Trophoblast cell (in vitro differentiated cells and primary cell): ENCODE data around the gene TBK1.

Experiments
- DNase-seq, 2 donors: peaks; one replicate each; pipeline ENCODE4 v3.0.0-alpha.2; 2016
- H2AFZ ChIP-seq: 2 replicates; pipeline ENCODE4 v1.6.1; 2013; ENCODE audit warnings: low read length, moderate library complexity, mild to moderate bottlenecking; ENCODE audit not compliant: insufficient read depth, poor library complexity
- H2AK5ac ChIP-seq: 2 replicates; pipeline ENCODE4 v1.6.1; 2013; ENCODE audit warnings: mild to moderate bottlenecking, low read length
- H2BK120ac ChIP-seq: 2 replicates; pipeline ENCODE4 v1.6.1; 2013; ENCODE audit warnings: low read length, mild to moderate bottlenecking, moderate library complexity; ENCODE audit not compliant: insufficient read depth, poor library complexity
- H2BK12ac ChIP-seq: 2 replicates; pipeline ENCODE4 v1.6.1; 2013; ENCODE audit warnings: mild to moderate bottlenecking, low read length, moderate library complexity
- H2BK5ac ChIP-seq: 2 replicates; pipeline ENCODE4 v1.6.1; 2013; ENCODE audit warnings: low read length, low read depth, moderate library complexity, mild to moderate bottlenecking; ENCODE audit not compliant: poor library complexity
- H3K14ac ChIP-seq: 2 replicates; pipeline ENCODE4 v1.6.1; 2013; ENCODE audit warnings: mild to moderate bottlenecking, low read length
- H3K18ac ChIP-seq: 2 replicates; pipeline ENCODE4 v1.6.1; 2013; ENCODE audit warnings: mild to moderate bottlenecking, low read length
- H3K23ac ChIP-seq: 2 replicates; pipeline ENCODE4 v1.6.1; 2013; ENCODE audit warnings: low read length
- H3K27ac ChIP-seq: 2 replicates; pipeline ENCODE4 v1.5.1; 2013; ENCODE audit warnings: low read depth, mild to moderate bottlenecking, inconsistent platforms, low read length, moderate library complexity
- H3K27me3 ChIP-seq: 2 replicates; pipeline ENCODE4 v1.6.1; 2013; ENCODE audit warnings: inconsistent platforms, mild to moderate bottlenecking, low read length, moderate library complexity; ENCODE audit not compliant: insufficient read depth
- H3K36me3 ChIP-seq, 2 experiments: 1 replicate in 1 of 2; 2 replicates in 1 of 2; pipeline ENCODE4 v1.6.1; 2013; ENCODE audit warnings: low read length in 2 of 2, mild to moderate bottlenecking in 2 of 2, moderate library complexity in 1 of 2; ENCODE audit not compliant: insufficient read depth in 2 of 2, control insufficient read depth in 1 of 2
- H3K4ac ChIP-seq: 2 replicates; pipeline ENCODE4 v1.6.1; 2013; ENCODE audit warnings: low read depth, mild to moderate bottlenecking, low read length, moderate library complexity
- H3K4me1 ChIP-seq, 2 experiments: 1 replicate in 1 of 2; 2 replicates in 1 of 2; pipeline ENCODE4 v1.6.1; 2013; ENCODE audit warnings: low read length in 2 of 2, mild to moderate bottlenecking in 2 of 2, moderate library complexity in 1 of 2; ENCODE audit not compliant: insufficient read depth in 2 of 2, control insufficient read depth in 1 of 2
- H3K4me2 ChIP-seq: 2 replicates; pipeline ENCODE4 v1.6.1; 2013; ENCODE audit warnings: inconsistent platforms, mild to moderate bottlenecking, low read length, moderate library complexity
- H3K4me3 ChIP-seq: 2 replicates; pipeline ENCODE4 v1.5.1; 2013; ENCODE audit warnings: mild to moderate bottlenecking, low read depth, low read length, inconsistent platforms
- H3K79me1 ChIP-seq: one replicate; pipeline ENCODE4 v1.6.1; 2013; ENCODE audit warnings: low read length
- H3K79me2 ChIP-seq: 2 replicates; pipeline ENCODE4 v1.6.1; 2013; ENCODE audit warnings: low read length, mild to moderate bottlenecking; ENCODE audit not compliant: control insufficient read depth, insufficient read depth, poor library complexity
- H3K9ac ChIP-seq: 2 replicates; pipeline ENCODE4 v1.6.1; 2013; ENCODE audit warnings: mild to moderate bottlenecking, low read length
- H3K9me3 ChIP-seq: 2 replicates; pipeline ENCODE4 v1.6.1; 2013; ENCODE audit warnings: low read depth, mild to moderate bottlenecking, control low read depth, inconsistent platforms, low read length; ENCODE audit not compliant: insufficient read depth
- H4K12ac ChIP-seq: 2 replicates; pipeline ENCODE4 v1.6.1; 2013; ENCODE audit warnings: low read depth, mild to moderate bottlenecking, low read length, moderate library complexity
- H4K8ac ChIP-seq: 2 replicates; pipeline ENCODE4 v1.6.1; 2013; ENCODE audit warnings: low read depth, mild to moderate bottlenecking, low read length, moderate library complexity
- H4K91ac ChIP-seq: one replicate; pipeline ENCODE4 v1.6.1; 2013; ENCODE audit warnings: low read depth, mild to moderate bottlenecking, low read length, moderate library complexity
- WGBS: extraction: QIAGEN DNeasy Blood & Tissue Kit; methylation state at CpG from one replicate; pipeline ENCODE4 v1.1.7; 2013; ENCODE audit warnings: missing lambda C conversion rate; ENCODE audit not compliant: insufficient read length, insufficient coverage; ENCODE audit errors: extremely low coverage; 5-methylcytosine and 5-hydroxymethylcytosine counted together

The TBK1 gene

GRCh38 chr12:64457032-64457431, 5.1 kb downstream of the TBK1 start:
- Histone ChIP-seq H2AFZ (no peak overlapping the region), H4K8ac (no peak overlapping the region), H3K4me3 (no peak overlapping the region), H2BK120ac (no peak overlapping the region), H2AK5ac (no peak overlapping the region), H4K12ac (no peak overlapping the region), H3K27ac (no peak overlapping the region), H2BK5ac (no peak overlapping the region), H3K18ac (no peak overlapping the region), H2BK12ac (no peak overlapping the region), H3K9me3 (no peaks in the 10 kb centered on the region), H3K14ac (no peak overlapping the region), H4K91ac (no peak overlapping the region), H3K36me3 (peaks cover 7 to 10% of the 10 kb centered on the region in 2 experiments), H3K79me2 (peaks cover 6% of the 10 kb centered on the region), H3K4me1 (peaks cover 0 to 2% of the 10 kb centered on the region in 2 experiments), H3K4me2 (no peak overlapping the region), H3K27me3 (no peaks in the 10 kb centered on the region), H3K79me1 (peaks cover 4% of the 10 kb centered on the region), H3K4ac (no peak overlapping the region), H3K23ac (no peak overlapping the region), H3K9ac (no peak overlapping the region)
- no CpG with 5 or more reads among the region's 6 CpGs for WGBS
- peak; percentile 3 to 10 for DNase-seq

GRCh38 chr12:64457466-64457865, 5.5 kb downstream of the TBK1 start:
- Histone ChIP-seq H3K9ac (no peak overlapping the region), H4K12ac (no peak overlapping the region), H3K27me3 (no peaks in the 10 kb centered on the region), H3K4me3 (no peak overlapping the region), H2BK12ac (no peak overlapping the region), H3K27ac (no peak overlapping the region), H3K79me1 (no peaks in the 10 kb centered on the region), H4K8ac (no peak overlapping the region), H3K4ac (no peak overlapping the region), H4K91ac (no peak overlapping the region), H3K36me3 (peaks cover 7 to 10% of the 10 kb centered on the region in 2 experiments), H3K18ac (no peak overlapping the region), H2BK120ac (no peak overlapping the region), H3K14ac (no peak overlapping the region), H2BK5ac (no peak overlapping the region), H3K79me2 (peaks cover 2% of the 10 kb centered on the region), H3K4me1 (peaks cover 0 to 2% of the 10 kb centered on the region in 2 experiments), H2AK5ac (no peak overlapping the region), H3K4me2 (no peak overlapping the region), H3K9me3 (no peaks in the 10 kb centered on the region), H3K23ac (no peak overlapping the region), H2AFZ (no peak overlapping the region)
- no CpG with 5 or more reads among the region's 3 CpGs for WGBS
- no peak for DNase-seq

- Histone ChIP-seq H3K18ac (no peak overlapping the region), H3K79me2 (peaks cover under 1% of the 10 kb centered on the region)
These were observed 6.0 kb downstream of the TBK1 start for GRCh38 chr12:64457923-64458322.

GRCh38 chr12:64459394-64459891, 7.5 kb downstream of the TBK1 start:
- Histone ChIP-seq H3K79me2 (no peaks in the 10 kb centered on the region), H3K18ac (no peak overlapping the region), H3K9me3 (no peaks in the 10 kb centered on the region), H4K8ac (no peak overlapping the region), H3K9ac (no peak overlapping the region), H2AFZ (no peak overlapping the region), H3K79me1 (no peaks in the 10 kb centered on the region), H3K36me3 (peaks cover 10 to 12% of the 10 kb centered on the region in 2 experiments), H2BK12ac (no peak overlapping the region), H2BK5ac (no peak overlapping the region), H3K27ac (no peak overlapping the region), H3K4me1 (peaks cover 0 to 2% of the 10 kb centered on the region in 2 experiments), H4K12ac (no peak overlapping the region), H3K27me3 (no peaks in the 10 kb centered on the region), H2BK120ac (no peak overlapping the region), H3K4me2 (no peak overlapping the region), H3K14ac (no peak overlapping the region), H3K23ac (no peak overlapping the region), H3K4me3 (no peak overlapping the region), H3K4ac (no peak overlapping the region), H2AK5ac (no peak overlapping the region), H4K91ac (no peak overlapping the region)
- DNase-seq = no peak
- no CpG with 5 or more reads among the region's 3 CpGs for WGBS

More at GRCh38 chr12:64457923-64458322, 6.0 kb downstream of the TBK1 start:
- Histone ChIP-seq H3K27ac (no peak overlapping the region), H3K9me3 (no peaks in the 10 kb centered on the region), H3K4me2 (no peak overlapping the region), H3K23ac (no peak overlapping the region), H2BK12ac (no peak overlapping the region), H3K4me1 (peaks cover 0 to 2% of the 10 kb centered on the region in 2 experiments), H2BK5ac (no peak overlapping the region), H4K12ac (no peak overlapping the region), H3K9ac (no peak overlapping the region), H3K27me3 (no peaks in the 10 kb centered on the region), H3K4ac (peak overlapping the region; percentile 36), H2AK5ac (no peak overlapping the region), H3K4me3 (no peak overlapping the region), H3K36me3 (peaks cover 8 to 10% of the 10 kb centered on the region in 2 experiments), H2AFZ (no peak overlapping the region), H4K91ac (no peak overlapping the region), H3K79me1 (no peaks in the 10 kb centered on the region), H3K14ac (no peak overlapping the region), H2BK120ac (no peak overlapping the region), H4K8ac (no peak overlapping the region)
- DNase-seq = no peak
- no CpG with 5 or more reads among the region's 4 CpGs for WGBS
